NCI-H2081 treated with DMSO at 0.1 percent for 48 hours (cell line): ENCODE data around the gene SNTG2.
"Not testable (repeated sequence)": the region's sequence is repeated elsewhere in the genome, so short reads cannot be mapped to it uniquely, and the experiment has no call there.

Experiments
- DNase-seq: peaks from one replicate; lab custom pipeline; 2025; lab: John Stamatoyannopoulos, UW

The SNTG2 gene

DNA sequence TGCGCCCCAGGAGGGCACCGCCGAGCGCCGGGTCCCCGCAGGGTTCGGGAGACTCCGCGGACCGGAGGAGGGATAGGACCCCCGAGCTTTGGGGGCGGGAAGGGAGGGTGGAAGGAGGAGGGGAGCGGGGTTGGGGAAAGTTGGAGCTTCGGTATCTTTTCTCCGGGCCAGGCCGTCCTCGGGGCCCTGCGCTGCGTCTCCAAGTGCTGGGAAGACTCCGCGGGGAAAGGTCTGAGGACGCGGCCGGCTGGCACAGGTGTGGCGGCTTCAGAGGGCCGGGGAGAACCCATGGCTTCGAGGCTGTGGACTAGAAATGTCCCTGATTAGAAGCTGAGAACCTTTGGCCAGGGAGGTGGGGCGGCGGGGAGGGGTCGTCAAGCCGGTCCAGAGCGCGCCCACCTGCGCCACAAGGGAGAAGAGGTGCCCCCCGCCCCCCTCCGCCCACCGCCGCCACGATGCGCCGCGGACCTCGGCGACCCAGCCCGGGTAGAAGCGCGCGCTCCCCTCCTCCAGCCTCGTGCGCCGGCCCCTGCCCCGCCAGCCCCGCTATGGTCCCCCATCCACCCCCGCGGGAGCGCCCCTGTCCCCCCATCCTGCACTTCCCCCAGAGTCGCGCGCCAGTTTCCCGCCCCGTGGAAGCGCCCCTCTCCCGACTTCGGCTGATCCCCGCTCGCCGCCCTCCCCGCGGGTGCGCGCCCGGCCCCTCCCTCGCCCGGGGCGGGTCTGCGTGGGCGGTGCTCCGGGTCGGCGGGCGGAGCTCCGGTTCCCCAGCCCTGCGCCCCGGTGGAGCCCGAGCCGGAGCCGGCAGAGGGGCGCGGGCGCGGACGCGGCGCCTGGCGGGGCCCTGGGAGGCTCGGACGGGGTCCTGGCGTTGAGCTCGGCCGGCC lies at the start of gene SNTG2:
SNTG2 (plus strand) TSS at position 770 of the 887 bp plus-strand sequence. CDS start 148 bp downstream, outside the sequence.
- no peak for DNase-seq

DNA sequence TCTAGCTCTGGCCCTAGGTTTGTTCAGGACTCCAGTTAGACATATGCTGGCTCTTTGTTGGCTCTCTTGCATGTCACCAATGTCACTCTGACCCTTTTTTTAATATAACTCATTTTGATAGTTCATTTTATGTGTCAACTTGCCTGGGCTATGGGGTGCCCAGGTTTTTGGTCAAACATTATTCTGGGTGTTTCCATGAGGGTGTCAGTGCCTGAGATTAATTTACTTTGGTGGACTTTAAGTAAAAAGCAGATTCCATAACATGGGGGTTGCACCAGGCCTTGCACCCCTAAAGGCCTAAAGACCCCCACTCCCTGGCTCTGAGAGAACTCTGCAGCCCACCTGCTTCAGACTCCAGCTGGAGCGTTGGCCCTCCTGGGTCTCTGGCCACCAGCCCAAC lies 48.1 kb upstream of the SNTG2 start:
- no peak for DNase-seq

DNA sequence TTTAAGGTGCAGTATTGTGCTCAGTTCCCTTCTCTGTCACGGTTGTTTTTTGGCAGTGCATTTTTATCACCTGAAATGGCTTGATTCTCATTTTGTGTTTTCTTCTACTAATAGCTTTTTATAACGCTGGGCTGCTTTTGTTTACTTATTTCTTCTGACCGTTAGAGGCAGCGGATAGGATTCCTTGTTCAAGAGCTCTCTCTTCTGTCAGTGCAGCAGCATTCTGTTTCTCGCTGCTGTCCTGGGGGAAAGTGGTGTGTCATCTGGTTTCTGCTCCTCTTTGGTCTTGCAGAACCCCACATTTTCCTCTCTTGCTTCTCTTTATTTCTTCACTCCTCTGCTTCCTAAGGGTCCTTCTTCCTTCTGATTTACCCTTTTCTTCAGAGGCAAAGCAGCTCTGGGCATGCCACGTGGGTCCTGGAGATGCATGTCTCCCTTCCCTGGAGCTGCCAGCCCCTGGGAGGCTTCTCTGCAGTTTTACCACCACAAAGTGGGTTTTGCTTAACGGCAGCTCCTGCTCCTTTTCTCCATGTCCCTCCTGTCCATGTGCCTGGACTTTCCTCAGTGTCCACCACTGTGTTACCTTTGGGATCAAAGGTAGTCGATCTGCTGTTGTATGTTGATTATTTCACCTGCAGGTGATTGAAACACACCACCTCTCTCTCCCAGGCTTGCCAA lies 47.3 kb upstream of the SNTG2 start:
- peak; percentile 25 for DNase-seq

DNA sequence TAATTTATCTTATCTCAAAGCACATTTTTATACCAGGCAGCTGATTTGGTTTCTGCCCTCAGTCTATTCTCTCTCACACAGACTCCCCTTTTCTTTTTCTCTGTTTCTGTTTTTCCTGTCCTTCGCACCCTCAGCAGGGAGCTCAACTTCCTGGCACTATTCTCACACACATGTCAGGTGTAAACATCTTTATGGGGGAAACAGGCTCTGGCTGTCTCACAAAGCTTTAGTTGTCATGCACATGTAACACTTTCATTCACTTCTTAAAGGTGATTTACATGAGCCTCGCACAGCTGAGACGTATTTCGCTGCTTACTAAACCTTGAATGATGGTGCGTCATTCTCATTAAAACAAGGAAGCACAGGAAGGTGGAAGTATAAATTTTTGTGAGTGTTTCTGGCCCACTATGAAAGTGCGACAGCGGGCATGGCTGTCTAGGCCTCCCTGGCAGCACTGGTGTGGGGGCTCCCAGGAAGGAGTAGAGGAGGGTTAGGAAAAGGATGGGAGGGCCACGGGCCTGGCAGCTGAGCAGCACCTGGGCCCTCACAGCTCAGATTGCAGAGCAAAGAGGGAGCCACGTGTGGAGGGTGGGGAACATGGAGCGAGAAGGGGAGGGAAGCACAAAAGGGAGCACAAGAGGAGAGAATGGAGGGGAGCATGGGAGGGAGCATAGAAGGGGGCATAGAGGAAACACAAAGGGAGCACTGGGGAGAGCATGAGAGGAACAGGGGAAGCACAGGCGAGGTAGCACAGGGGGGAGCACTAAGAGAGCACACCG lies 46.2 kb upstream of the SNTG2 start:
- peak; percentile 15 for DNase-seq

DNA sequence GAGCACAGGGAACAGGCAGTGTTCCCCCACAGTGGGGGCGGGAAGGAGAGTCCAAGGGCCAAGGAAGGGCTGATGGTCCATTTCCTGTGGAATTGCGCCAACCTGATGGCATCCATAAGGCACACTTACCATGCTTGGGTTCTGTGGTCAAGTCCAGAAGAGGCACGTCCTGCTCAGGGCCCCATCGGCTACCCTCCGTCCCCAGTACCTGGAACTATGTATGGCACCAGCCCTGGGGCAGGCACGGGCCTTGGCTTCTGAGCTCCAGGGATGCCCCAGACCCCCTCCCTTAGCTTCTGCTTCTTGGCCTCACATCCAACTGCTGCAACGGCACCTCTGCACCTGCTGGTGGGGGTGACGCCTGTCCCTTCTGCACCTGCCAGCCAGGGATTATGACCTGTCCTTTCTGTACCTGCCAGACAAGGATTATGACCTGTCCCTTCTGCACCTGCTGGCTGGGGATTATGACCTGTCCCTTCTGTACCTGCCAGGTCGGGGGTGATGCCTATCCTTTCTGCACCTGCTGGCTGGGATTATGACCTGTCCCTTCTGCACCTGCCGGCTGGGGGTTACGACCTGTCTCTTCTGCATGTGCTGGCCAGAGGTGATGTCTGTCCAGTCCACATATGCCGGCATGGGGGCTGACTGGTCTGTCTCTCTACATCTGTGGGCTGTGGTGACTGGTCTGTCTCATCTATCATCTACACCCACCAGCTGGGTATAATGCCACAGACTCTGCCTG lies 45.4 kb upstream of the SNTG2 start:
- no peak for DNase-seq

DNA sequence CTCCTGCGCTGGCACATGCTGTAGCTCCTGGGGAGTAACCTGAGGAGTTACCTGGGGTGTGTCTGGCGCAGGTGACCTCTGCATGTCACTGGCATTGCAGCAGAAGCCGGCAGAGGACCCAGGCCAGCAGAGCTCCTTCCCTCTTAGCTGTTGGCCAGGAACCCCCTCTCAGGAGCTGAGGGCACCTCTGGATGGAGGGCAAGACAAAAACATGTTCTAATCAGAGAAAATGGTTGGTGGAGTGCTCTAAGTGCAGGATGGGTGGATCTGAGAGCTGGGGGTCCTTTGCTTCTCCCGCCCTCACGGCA lies 44.9 kb upstream of the SNTG2 start:
- no peak for DNase-seq

DNA sequence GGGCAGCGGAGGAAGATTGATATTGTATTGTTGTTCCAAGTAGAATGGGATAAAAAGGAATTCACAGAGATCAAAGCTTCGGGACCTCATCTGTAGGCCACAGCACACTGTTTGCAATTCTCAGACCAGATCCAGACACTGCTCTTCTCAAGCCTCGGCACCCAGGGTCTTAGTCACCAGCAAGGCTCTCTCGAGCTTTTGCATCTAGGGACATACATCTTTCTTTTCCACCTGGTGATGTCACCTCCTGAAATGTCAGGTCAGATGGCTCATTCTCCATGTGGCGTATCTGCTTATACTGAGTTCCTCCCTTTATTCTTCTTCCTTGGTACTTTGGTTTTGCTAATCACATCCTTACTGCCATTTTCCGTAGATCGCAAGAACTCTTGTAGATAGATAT lies 42.9 kb upstream of the SNTG2 start:
- no peak for DNase-seq

DNA sequence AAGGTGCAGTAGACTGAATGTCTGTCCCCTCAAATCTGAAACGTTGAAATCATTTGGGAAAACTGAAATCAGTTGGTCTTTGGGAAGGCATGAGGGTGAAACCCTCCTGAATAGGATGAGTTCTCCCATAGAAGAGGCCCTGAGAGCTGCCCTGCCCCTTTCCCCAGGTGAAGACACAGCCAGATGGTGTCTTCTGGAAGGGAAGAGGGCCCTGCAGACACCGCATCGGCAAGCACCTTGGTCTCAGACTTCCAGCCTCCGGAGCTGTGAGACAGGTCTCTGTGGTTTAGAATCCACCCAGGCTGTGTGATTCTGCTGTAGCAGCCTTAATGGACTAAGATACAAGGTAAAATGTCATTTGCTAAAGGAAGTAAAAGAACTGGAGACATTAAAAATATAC lies 42.1 kb upstream of the SNTG2 start:
- no peak for DNase-seq

DNA sequence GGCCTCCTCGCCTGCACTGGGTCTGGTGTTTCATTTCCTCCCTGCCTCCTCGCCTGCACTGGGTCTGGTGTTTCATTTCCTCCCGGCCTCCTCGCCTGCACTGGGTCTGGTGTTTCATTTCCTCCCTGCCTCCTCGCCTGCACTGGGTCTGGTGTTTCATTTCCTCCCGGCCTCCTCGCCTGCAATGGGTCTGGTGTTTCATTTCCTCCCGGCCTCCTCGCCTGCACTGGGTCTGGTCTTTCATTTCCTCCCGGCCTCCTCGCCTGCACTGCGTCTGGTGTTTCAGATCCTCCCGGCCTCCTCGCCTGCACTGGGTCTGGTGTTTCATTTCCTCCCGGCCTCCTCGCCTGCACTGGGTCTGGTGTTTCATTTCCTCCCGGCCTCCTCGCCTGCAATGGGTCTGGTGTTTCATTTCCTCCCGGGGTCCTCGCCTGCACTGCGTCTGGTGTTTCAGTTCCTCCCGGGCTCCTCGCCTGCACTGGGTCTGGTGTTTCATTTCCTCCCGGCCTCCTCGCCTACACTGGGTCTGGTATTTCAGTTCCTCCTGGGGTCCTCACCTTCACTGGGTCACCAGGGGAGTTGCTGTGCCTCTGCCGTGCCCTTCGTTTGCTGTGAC lies 40.8 kb upstream of the SNTG2 start:
- DNase-seq = not testable (repeated sequence)

DNA sequence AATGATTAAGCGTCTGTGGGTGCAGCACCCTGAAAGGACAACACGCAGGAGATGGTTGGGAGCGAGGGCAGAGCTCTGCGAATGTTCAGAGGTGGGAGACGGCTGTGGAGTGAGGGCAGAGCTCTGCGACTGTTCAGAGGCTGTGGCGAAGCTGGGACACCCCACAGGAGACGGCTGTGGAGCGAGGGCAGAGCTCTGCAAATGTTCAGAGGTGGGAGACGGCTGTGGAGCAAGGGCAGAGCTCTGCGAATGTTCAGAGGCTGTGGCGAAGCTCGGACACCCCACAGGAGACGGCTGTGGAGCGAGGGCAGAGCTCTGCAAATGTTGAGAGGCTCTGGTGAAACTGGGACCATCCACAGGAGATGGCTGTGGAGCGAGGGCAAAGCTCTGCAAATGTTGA lies 40.0 kb upstream of the SNTG2 start:
- no peak for DNase-seq

DNA sequence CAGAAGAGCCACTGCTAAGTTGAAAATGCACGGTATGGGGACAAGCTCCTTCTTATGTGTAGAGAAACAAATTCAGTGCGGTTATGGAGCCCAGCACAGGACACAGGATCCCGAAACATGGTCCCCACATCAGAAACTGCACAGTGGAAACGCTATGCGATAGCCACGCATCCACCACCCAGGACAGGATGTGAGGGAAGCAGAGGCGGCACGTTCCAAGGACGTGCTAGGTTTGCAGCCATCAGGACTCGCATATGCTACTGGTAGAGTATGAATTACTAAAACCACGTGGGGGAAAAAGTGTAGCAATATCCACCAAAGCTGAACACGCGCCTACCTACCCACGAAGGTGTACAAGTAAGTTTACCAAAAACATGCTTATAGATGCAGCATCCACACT lies 34.7 kb upstream of the SNTG2 start:
- DNase-seq = no peak

DNA sequence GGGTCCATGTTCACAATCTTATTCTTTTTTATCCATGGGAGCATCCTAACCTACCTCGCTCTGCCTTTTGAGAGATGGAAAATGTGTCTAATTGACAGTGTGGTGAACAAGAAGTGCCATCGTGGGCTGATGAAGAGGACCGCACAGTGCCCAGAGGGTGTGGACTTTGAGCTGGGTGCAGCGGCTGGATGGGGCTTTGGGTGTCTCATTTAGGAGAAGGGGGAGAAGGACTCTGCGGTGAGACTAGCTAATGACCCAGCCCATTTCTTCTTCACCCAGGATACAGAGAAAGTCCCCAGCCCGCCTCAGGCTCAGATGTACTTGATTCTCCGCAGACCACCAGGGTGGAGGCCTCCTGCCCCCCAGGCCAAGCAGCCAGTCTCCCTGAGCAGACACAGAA lies 33.7 kb upstream of the SNTG2 start:
- no peak for DNase-seq

DNA sequence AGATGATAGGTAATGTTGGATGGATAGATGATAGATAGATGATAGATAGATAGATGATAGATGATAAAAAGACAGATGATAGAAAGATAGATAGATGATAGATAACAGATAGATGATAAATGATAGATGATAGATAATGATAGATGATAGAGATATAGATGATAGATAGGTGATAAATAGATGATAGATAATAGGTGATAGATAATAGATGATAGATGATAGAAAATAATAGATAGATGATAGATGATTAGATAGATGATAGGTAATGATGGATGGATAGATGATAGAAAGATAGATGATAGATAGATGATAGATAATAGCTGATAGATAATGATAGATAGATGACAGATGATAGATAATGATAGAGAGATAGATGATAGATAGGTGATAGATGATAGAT lies 31.0 kb upstream of the SNTG2 start:
- no peak for DNase-seq

DNA sequence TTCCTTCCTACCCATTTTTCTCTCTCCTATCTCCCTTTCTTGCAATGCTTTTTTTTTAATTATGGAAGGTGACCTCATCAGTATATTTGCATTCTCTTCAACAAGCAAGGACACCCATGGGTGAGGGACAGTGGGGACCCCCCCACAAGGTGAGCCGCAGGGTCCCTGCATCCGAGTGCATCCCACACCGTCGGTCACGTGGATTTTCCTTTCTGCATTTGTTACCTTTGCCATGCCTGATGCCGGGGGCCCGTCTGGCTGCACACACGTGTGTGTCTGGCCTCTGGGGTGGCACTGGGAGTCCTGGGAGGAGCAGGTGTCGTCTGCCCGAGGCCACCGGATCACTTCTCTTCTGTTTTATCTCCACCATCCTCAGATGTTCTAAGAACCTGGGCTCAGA lies 30.1 kb upstream of the SNTG2 start:
- no peak for DNase-seq

DNA sequence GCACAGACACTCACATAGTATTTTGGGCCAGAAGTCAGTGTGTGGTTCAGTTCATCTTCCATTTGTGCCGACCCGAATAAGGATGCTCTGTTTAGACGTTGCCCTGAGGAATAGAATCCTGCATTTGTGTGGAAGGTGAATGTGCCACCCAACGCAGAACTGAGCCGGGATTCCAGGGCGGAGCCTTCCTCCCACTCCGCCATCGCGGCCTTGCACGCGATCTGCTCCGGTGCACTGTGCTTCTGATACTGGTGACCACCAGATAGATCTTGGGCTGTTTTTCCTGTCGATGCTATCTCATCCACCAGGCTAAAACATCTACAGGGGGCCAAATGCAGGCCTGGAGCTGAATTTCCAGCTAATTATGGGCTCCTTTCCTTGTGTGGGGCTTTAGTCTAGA lies 29.6 kb upstream of the SNTG2 start:
- no peak for DNase-seq

DNA sequence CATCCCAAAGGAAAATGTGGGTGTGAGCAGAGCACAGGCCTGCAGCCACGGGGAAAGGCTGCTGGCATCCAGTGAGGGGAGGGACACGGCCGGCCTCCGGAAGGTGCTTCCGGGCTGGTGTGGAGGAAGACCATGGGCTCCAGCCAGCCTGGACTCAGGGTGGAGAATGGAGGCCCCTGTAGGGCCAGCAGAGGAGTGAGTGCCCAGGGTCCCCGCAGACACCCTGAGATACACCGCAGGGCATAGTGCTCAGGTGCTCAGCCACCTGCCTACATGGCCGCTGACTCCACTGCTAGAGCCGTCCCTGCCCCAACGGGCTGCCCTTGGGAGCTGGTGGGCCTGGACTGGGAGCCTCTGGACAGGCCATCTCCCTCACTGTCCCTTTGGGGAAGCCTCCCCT lies 28.5 kb upstream of the SNTG2 start:
- no peak for DNase-seq

DNA sequence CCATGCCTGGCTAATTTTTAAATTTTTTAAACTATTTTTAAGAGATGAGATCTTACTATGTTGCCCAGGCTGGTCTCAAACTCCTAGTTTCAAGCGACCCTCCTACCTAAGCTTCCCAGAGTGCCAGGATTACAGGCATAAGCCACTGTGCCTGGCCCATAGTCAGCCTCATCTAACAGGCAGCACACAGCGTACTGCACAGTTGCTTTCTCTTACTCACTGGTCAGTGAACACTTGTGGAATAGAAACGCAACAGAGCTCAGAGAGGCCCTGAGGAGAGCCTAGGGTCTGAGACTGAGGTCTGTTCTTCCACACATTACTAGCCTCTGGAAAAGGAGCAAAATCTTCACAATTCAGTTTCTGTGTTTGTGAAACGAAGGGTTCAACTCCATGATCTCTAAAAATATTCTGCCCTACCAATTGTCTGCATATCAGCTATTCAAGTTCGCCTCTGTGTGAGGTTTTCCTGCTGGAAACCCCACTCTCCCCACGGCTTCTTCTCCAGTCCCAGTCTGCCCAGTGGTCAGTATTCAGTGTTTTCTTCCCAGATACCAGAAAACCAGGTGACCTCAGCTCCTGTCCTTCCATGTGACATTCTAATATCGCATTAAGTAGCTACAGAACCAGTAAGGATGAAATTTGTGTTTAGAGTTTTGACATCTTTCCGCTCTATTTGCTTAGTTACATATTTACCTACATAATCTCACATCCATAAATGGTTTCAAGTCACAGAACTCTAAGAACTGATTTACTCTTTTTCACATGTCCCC lies 26.6 kb upstream of the SNTG2 start:
- no peak for DNase-seq

DNA sequence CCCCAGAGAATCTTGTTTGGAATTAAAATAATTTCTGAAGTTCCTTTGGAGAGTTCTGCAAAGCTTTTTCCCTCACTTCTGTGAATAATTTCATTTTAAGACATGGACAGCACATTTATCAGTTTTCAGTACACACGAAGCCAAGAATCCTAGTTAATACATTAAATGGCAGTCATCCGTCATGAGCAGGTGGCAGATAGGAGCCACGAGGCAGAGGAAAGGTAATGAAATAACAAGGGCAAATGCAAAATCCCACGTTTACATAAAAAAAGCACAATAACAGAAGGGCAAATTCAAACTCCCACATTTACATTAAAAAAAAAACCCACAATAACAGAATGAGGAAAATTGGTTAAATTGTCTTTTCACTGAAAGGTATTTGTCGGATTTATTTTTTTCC lies 25.9 kb upstream of the SNTG2 start:
- DNase-seq = no peak

DNA sequence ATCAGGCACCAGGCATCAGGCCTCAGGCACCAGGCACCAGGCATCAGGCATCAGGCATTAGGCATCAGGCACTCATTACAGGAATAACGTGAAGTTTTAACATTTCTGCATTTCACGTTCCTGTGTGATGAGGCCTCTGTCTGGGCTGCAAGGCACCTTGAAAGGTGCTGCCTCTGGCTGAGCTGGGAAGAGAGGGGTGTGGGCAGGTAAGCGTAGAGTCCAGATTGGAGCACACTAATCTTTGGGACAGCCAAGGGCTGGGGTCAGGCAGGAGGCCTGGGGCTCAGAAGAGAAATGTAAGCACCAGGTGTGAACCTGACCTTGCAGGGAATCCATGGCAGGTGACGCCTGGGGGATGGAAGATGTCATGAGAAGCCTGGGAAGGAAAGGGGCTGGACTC lies 25.3 kb upstream of the SNTG2 start:
- no peak for DNase-seq

DNA sequence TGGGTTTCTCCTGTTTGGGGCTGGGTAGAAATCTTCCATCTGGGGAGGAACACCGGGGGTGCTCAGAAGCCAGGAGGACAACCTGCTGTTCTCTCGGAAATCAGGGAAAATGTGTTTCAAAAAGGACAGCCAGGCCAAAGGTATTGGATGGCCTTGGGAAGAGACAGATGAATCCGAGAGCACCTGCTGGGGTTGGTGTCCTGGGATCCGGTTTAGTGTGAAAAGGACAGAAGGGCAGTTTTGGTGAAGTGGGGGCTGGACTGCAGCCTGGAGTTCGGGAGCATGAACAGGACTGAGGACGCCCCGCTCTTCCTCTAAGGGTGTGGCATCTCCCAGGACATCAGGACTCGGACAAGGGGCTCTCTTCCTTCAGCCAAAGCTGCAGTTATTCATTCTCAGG lies 24.9 kb upstream of the SNTG2 start:
- no peak for DNase-seq

DNA sequence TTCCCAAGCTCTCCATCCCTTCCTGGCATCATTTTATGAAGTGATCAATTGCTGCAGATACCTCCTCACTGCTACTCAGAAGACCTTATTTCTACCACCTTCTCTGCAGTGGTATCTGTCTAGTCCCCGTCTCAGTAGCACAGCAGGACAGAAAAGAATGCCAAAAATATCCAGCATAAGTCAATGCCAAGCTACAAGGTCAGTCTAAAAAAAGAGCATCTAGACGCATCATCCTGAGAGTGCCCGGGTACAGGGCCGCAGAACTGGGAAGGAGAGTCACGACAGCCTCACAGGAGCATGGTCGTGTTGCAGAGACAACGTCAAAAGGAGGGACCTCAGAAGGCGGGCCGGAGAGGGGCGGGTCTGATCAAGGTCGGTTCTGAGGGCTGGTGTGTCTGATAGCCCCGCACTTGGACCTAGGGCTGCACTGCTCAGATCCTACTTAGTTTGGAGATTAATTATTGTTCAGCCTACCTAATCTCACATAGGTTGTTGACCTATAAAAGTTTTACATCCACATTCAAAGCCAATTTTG lies 24.3 kb upstream of the SNTG2 start:
- no peak for DNase-seq
